Mononuclear cell (primary cell): ENCODE data around the gene CTSK. TPM values are rescaled to one million over a fixed set of nuclear protein-coding genes. Genes with fewer than 3 reads are reported as not detected.
"Not testable (repeated sequence)": the region's sequence is repeated elsewhere in the genome, so short reads cannot be mapped to it uniquely, and the experiment has no call there.

Source experiments
- H3K27me3 ChIP-seq: 2 replicates; pipeline ENCODE4 v1.6.0; 2011; ENCODE audit warnings: low read length, control low read depth; ENCODE audit not compliant: insufficient read depth
- H3K4me1 ChIP-seq: 2 replicates; pipeline ENCODE4 v1.5.1; 2011; ENCODE audit warnings: mild to moderate bottlenecking, low read length, control low read depth; ENCODE audit not compliant: insufficient read depth
- H3K4me3 ChIP-seq: 2 replicates; pipeline ENCODE4 v1.5.1; 2011; ENCODE audit warnings: mild to moderate bottlenecking, low read length, moderate library complexity
- H3K9me3 ChIP-seq: 2 replicates; pipeline ENCODE4 v1.5.1; 2011; ENCODE audit warnings: low read depth, mild to moderate bottlenecking, control low read depth, low read length
- total RNA-seq: library from RNA; depleted of rRNA; stranded (reverse); fragments of >200 nt; gene quantifications from one replicate; pipeline ENCODE4 v1.2.3, GENCODE V29; 2012

The CTSK gene
- 8.1 TPM for total RNA-seq

- no peak within 1 kb of the TSS for H3K4me3 ChIP-seq
- peaks cover 31% of the 10 kb centered on the region for H3K4me1 ChIP-seq
- no peaks in the 10 kb centered on the region for H3K9me3 ChIP-seq
- H3K27me3 ChIP-seq = no peaks in the 10 kb centered on the region
Measured at GRCh38 chr1:150808121-150808520, at the start of gene CTSK. Gene CTSK (minus strand): TSS chr1:150808260. CDS start chr1:150806805, 1,455 bp downstream.

DNA sequence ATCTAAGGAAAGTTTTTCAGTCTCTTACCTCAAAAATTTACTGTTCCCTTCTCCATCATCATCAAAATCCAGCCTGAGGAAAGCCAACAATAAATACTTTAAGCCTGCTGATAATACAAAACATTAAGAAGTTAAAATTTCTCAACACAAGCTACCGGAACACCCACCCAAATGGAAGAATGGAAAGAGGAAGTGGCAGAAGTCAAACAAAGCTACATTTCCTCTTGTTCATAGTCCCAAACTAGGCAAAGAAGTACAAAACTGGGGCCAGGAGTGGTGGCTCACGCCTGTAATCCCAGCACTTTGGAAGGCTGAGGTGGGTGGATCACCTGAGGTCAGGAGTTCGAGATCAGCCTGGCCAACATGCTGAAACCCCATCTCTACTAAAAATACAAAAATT, 44.7 kb upstream of the CTSK start:
- peak overlapping the region; percentile 10 for H3K4me3 ChIP-seq
- H3K9me3 ChIP-seq = not testable (repeated sequence)
- peaks cover 29% of the 10 kb centered on the region for H3K4me1 ChIP-seq

DNA sequence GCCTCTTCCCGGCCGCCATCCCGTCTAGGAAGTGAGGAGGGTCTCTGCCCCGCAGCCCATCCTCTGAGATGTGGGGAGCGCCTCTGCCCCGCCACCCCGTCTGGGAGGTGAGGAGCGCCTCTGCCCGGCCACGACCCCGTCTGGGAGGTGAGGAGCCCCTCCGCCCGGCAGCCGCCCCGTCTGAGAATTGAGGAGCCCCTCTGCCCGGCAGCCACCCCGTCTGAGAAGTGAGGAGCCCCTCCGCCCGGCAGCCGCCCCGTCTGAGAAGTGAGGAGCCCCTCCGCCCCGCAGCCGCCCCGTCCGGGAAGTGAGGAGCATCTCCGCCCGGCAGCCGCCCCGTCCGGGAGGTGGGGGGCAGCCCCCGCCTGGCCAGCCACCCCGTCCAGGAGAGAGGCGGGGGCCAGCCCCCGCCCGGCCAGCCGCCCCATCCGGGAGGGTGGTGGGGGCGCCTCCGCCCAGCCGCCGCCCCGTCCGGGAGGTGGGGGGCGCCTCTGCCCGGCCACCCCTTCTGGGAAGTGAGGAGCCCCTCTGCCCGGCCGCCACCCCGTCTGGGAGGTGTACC, 42.8 kb upstream of the CTSK start:
- H3K4me1 ChIP-seq = peaks cover 29% of the 10 kb centered on the region
- not testable (repeated sequence) for H3K4me3 ChIP-seq, H3K27me3 ChIP-seq, H3K9me3 ChIP-seq

More for the DNA sequence above, 44.7 kb upstream of the CTSK start:
- not testable (repeated sequence) for H3K27me3 ChIP-seq

DNA sequence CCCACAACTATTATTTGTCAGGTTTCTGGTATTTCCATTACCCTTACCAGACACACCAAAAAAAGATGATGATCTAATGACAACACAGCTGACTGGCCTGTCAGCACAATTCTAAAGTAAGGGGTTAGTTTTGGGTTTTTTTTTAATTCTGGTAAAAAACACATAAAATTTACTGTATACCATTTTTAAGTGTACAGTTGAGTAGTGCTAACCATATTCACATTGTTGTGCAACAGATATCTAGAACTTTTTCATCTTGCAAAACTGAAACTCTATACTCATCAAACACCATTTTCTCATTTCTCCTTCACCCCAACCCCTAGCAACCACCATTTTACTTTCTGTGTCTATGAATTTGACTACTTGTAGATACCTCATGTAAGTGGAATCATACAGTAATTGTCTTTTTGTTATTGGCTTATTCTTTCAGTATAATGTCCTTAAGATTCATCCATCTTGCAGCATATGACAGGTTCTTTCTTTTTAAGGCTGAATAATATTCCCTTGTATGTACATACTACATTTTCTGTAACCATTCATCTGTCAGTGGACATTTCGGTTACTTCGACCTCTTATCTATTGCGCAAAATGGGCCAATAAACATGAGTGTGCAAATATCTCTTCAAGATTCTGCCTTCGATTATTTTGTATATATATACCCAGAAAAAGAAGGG, 38.5 kb upstream of the CTSK start:
- H3K9me3 ChIP-seq = no peaks in the 10 kb centered on the region
- peaks cover 26% of the 10 kb centered on the region for H3K4me1 ChIP-seq
- H3K27me3 ChIP-seq = no peaks in the 10 kb centered on the region
- H3K4me3 ChIP-seq = no peak overlapping the region

DNA sequence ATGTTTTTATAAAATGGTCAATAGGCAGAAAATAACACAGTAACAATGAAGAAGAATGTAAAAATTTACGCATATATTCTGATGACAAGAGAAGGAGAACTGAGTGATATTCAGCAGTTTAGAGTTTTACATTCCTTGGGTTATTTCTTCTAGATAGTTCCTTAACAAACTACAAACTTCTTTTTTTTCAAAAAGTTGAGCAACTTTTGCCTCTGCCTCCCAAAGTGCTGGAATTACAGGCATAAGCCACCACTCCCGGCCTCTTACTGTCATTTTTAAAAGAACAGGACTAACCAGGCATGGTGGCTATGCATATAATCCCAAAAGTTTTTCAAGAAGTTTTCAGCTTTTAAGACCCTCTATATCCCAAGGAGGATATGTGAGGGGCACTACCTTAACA, 35.4 kb upstream of the CTSK start:
- Histone ChIP-seq H3K27me3 (no peaks in the 10 kb centered on the region), H3K9me3 (no peaks in the 10 kb centered on the region), H3K4me1 (peaks cover 31% of the 10 kb centered on the region)

GRCh38 chr1:150842964-150843363, 34.9 kb upstream of the CTSK start:
- no peaks in the 10 kb centered on the region for H3K9me3 ChIP-seq
- no peaks in the 10 kb centered on the region for H3K27me3 ChIP-seq
- H3K4me3 ChIP-seq = no peak overlapping the region
- H3K4me1 ChIP-seq = peaks cover 31% of the 10 kb centered on the region

More for the DNA sequence above, 35.4 kb upstream of the CTSK start:
- H3K4me3 ChIP-seq = no peak overlapping the region

GRCh38 chr1:150842343-150842742, 34.3 kb upstream of the CTSK start:
- Histone ChIP-seq H3K4me3 (no peak overlapping the region), H3K9me3 (no peaks in the 10 kb centered on the region), H3K4me1 (peaks cover 31% of the 10 kb centered on the region), H3K27me3 (no peaks in the 10 kb centered on the region)

GRCh38 chr1:150841626-150842025, 33.6 kb upstream of the CTSK start:
- H3K9me3 ChIP-seq = no peaks in the 10 kb centered on the region
- no peak overlapping the region for H3K4me3 ChIP-seq
- peaks cover 31% of the 10 kb centered on the region for H3K4me1 ChIP-seq
- H3K27me3 ChIP-seq = no peaks in the 10 kb centered on the region

- H3K4me1 ChIP-seq = peaks cover 31% of the 10 kb centered on the region
- H3K27me3 ChIP-seq, H3K4me3 ChIP-seq, H3K9me3 ChIP-seq: not testable (repeated sequence)
Measured at GRCh38 chr1:150840850-150841249, 32.8 kb upstream of the CTSK start.

DNA sequence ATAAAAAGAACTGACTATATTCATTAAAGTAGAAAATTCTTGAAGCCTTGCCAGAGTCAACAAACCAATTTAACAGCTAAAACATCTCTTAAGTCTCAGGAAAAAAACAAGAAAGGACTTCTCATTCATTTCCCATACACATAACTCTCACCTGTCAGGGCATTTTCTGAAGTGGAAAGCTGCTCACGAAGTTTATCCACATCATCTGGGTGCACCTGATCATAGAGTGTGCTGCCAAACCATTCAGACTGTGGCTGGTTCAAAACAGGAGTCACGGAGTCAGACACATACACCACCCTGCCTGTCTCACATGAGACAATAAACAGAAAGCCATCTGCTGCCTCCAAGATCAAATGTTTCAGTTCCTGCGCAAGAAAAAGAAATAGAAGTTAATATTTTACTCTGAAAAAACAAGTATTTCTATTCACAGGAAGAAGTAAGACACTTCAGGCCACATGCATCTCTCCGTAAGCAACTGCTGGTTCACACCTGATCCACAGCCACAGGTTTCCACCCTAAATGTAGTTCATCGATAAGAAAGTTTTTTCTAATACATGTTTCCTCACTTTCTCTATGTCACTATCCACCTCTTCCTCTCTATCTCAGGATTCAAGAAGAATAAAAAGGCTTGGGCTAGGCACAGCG, 28.2 kb upstream of the CTSK start:
- Histone ChIP-seq H3K9me3 (no peaks in the 10 kb centered on the region), H3K27me3 (no peaks in the 10 kb centered on the region), H3K4me1 (peaks cover 2% of the 10 kb centered on the region), H3K4me3 (no peak overlapping the region)

GRCh38 chr1:150833961-150834360, 25.9 kb upstream of the CTSK start:
- H3K9me3 ChIP-seq, H3K4me3 ChIP-seq, H3K4me1 ChIP-seq, H3K27me3 ChIP-seq: not testable (repeated sequence)

DNA sequence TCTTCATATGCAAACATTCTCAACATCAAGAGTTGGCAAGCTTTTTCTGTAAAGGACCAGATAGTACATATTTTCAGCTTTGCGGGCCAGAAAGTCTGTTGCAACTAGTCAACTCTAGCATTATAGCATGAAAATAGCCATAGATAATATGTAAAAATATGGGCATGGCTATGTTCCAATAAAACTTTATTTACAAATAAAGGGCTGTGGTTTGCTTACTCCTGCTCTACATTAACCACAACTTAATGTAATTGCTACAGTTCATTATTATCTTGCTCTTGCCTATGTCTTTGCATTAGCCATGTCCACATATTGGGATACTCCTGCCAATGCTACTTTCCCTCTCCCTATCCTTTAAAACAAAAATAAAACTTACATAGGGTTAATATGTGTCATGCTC, 24.5 kb upstream of the CTSK start:
- H3K27me3 ChIP-seq = no peaks in the 10 kb centered on the region

GRCh38 chr1:150829751-150830150, 21.7 kb upstream of the CTSK start:
- no peaks in the 10 kb centered on the region for H3K4me1 ChIP-seq
- H3K9me3 ChIP-seq = no peaks in the 10 kb centered on the region
- H3K4me3 ChIP-seq = no peak overlapping the region
- H3K27me3 ChIP-seq = no peaks in the 10 kb centered on the region

More for the DNA sequence above, 24.5 kb upstream of the CTSK start:
- no peak overlapping the region for H3K4me3 ChIP-seq
- H3K9me3 ChIP-seq = no peaks in the 10 kb centered on the region
- no peaks in the 10 kb centered on the region for H3K4me1 ChIP-seq

- Histone ChIP-seq H3K4me3 (no peak overlapping the region), H3K4me1 (no peaks in the 10 kb centered on the region), H3K9me3 (no peaks in the 10 kb centered on the region), H3K27me3 (no peaks in the 10 kb centered on the region)
Measured at GRCh38 chr1:150826299-150826698, 18.2 kb upstream of the CTSK start.

DNA sequence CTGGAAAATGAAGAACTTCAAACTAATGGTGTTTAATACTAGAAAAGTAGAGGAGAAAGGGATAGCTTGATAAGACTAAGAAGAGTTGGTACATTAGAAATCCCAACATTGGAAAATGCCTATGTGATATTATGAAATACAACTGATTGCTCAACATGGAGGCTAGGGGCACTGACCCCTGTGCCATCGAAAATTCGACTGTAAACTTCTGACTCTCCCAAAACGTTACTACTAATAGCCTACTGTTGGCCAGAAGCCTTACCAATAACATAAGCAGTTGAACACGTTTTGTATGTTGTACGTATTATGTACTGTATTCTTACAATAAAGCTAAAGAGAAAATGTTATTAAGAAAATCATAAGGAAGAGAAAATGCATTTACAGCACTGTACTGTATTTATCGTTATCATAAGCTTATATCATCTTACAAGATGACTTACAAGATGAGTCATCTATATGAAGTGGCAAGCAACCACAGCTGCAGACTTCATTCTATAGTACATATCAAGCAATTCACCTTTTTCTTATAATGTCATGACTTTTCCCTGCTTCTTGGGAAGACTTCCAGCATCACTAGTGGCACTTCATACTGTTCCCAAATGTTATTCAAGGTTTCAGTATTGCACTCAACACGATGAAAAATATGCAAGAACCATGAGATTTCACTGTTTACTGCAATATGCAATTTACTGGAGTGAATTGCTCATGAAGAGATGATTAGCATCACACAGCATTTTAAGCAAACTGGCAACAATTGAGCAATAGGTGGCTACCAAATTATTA, 12.9 kb upstream of the CTSK start:
- peaks cover 7% of the 10 kb centered on the region for H3K4me1 ChIP-seq
- H3K9me3 ChIP-seq = no peaks in the 10 kb centered on the region
- H3K27me3 ChIP-seq = no peaks in the 10 kb centered on the region
- no peak overlapping the region for H3K4me3 ChIP-seq
